ENCODE data around the gene EMC6. TPM values are rescaled to one million over a fixed set of nuclear protein-coding genes. Genes with fewer than 3 reads are reported as not detected.
"Not testable (repeated sequence)": the region's sequence is repeated elsewhere in the genome, so short reads cannot be mapped to it uniquely, and the experiment has no call there.

Gene EMC6
- total RNA-seq, 1 donor from 2014 or later = 54.0 TPM

DNA sequence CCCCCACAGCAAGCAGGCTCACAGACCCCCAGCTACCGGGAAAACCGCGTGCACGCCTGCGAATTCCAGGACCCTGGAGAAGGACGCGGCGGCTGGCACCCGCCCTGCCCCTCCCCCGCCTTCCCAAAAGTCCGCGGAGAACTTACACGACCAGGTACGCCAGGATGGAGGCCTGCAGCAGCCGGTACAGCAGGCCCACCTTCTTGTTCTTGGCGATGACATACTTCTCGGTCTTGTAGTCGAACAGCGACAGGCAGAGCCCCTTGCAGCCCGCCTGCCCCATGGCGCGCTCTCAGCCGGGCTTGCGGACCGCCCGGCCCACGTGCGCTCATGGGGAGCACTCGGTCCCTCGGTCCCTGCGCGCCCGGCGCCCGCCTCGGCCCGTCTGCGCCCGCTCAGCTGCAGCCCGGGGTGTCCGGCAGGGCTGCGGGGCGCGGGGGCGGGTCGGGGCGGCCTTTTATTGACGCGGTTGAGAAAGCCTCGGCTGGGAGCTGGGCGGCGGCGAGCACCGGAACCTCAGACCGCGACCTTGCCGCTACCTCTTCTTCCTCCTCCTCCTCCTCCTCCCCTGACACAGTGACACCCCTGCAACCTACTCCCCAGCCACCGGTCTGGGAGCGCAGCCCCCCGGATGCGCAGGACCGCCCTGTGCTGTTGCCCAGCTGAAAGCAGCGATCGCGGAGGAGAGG lies 27.3 kb downstream of the EMC6 start, which contains the start of gene P2RX5:
Gene P2RX5, minus strand, starts transcription at position 433 of the 689 bp plus-strand sequence. Its CDS starts 150 bp downstream, at position 283.
- intact Hi-C loops (cut with DNase I) = no loop called here
- DNase-seq (ENCODE audit: low spot score) = no peak

DNA sequence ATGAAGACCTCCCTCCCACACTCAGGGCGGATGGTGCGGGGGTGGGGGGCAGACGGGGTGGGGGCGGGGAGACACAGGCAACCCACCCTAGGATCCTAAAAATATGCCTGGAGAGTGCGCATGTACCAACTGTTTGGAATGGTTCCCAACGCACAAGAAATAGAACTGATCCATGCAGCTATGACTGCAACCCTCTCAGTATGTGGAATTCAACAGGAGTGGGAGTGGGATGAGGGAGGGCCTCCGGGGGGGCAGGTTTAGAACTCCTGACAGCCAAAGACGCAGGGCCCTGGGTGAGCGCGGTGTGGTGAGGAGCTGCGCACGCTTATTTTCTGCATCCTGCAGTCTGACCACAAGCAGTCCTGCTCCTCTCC lies 28.5 kb downstream of the EMC6 start:
- intact Hi-C loops (cut with DNase I) = no loop called here
- no peak for DNase-seq (ENCODE audit: low spot score)

DNA sequence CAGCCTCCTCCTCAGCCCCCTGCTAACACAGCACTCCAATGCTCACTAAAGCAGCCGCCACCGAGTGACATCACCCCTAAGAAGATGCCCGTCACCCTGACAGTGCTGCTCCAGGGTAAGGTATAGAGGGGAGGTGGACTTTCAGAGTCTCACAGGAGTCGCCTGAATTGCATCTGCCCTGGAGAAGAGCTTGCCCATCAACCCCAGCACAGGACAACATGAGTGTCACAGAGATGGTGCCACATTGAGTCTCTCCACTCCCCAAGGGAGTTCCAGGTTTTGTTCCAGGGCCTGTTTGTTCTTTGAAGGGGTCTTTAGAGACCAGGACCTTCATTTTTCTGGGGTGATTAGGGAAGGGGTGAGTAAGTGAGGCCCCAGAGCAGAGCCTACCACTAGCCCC lies 29.5 kb downstream of the EMC6 start:
- no peak for DNase-seq (ENCODE audit: low spot score)
- intact Hi-C loops (cut with DNase I) = no loop called here

DNA sequence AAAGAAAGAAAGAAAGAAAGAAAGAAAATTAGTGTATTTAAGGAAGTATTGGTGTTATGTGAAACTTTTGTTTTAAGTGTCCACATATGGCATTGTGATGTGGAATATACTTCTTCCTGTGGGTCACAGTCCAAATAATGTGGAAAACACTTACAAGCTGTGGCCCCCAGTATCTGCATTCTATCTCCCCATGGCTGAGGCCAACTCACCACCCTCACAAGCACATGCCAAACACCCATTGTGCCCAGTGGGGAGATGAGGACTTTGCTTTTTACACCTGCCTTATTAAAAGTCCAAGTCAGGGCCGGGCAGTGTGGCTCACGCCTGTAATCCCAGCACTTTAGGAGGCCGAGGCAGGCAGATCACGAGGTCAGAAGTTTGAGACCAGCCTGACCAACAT lies 31.3 kb downstream of the EMC6 start:
- intact Hi-C loops (cut with DNase I) = no loop called here
- no peak for DNase-seq (ENCODE audit: low spot score)

DNA sequence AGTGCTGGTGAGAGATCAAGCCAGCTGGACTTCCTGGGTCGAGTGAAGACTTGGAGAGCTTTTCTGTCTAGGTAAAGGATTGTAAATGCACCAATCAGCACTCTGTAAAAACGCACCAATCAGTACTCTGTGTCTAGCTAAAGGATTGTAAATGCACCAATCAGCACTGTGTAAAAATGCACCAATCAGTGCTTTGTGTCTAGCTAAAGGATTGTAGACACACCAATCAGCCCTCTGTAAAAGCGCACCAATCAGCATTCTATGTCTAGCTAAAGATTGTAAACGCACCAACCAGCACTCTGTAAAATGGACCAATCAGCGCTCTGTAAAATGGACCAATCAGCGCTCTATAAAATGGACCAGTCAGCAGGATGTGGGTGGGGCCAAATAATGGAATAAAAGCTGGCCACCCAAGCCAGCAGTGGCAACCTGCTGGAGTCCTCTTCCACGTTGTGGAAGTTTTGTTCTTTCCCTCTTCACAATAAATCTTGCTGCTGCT lies 33.5 kb downstream of the EMC6 start:
- intact Hi-C loops (cut with DNase I); DNase-seq (ENCODE audit: low spot score): not testable (repeated sequence)

DNA sequence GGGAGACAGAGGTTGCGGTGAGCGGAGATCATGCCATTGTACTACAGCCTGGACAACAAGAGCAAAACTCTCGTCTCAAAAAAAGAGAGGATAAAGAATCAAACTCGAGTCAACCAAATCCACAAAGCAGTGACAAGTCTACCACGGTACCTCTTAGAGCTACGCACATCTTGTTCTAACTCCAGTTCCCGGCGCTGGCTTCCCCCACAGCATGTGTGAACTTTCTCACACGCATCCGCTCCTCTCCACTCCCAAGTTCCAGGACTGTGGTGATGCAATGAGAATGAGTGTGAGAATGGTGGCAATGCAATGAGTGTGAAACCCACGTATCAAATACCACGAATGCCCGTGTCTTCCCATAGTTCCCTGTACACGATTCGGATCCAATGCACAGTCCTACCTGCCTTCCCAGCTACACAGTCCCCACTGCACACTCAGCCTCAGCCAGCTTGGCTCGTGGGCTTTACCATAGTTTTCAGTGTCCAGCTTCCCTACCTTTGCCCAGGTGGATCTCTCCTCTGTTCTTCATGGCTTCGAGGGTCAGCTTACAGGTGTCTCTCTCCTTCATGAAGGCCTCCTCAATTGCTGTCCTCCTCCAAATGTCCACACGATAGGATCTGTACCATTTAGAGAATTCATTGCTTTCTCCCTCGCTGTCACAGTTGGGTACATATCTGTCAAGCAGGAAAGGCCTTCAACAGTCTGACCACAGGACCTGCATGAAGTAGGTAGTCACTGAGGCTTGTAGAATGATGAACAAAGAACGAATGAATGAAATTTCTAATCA lies 36.5 kb downstream of the EMC6 start:
- no peak for DNase-seq (ENCODE audit: low spot score)
- intact Hi-C loops (cut with DNase I) = no loop called here

DNA sequence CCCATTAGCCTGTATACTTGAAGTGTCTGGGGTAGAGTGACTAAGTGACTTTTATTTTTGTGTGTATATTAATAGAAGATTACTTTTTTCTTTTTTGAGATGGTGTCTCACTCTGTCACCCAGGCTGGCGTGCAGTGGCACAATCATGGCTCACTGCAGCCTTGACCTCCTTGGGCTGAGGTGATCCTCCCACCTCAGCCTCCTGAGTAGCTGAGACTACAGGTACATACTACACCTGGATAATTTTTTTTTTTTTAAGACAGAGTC lies 37.0 kb downstream of the EMC6 start:
- DNase-seq (ENCODE audit: low spot score); intact Hi-C loops (cut with DNase I): not testable (repeated sequence)

DNA sequence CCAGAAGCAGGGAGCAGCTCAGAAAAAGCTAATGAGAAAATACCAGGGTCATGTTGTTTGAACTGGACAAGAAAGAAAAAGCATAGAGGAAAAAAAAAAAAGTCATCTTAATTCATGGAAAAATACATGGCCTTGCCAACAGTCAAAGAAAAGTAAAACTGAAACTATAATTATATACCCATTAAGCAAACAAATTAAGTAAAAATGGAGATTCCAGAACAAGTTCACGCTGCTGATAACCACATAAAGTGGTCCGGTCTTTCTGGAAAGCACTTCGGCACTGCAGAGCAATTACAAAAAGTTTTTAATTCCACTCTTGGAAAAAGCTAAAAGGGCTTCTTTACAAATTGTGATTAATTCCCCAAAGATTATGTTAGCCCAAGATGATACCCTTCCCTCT lies 39.8 kb downstream of the EMC6 start:
- intact Hi-C loops (cut with DNase I) = no loop called here
- DNase-seq (ENCODE audit: low spot score) = no peak

DNA sequence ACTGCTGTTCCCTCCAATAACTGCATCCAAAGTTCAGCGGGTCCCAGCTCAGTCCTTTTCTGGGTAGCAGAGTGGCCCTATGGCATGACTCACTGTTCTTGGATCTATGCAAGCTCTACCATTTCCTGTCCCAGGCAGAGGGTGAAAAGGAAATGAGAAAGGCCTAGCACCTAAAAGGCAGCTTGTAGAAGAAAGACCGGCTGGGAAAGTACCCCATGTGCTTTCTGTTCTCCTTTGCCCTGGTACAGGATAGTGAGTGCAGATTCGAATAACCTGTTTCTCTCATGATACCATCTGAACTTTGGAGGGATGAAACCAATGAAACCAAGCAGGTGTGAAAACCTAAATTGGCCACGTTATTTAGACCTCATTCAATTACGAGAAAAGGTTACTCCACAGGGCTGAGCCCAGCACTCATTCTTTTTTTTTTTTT lies 42.4 kb downstream of the EMC6 start:
- intact Hi-C loops (cut with DNase I) = no loop called here
- no peak for DNase-seq (ENCODE audit: low spot score)

DNA sequence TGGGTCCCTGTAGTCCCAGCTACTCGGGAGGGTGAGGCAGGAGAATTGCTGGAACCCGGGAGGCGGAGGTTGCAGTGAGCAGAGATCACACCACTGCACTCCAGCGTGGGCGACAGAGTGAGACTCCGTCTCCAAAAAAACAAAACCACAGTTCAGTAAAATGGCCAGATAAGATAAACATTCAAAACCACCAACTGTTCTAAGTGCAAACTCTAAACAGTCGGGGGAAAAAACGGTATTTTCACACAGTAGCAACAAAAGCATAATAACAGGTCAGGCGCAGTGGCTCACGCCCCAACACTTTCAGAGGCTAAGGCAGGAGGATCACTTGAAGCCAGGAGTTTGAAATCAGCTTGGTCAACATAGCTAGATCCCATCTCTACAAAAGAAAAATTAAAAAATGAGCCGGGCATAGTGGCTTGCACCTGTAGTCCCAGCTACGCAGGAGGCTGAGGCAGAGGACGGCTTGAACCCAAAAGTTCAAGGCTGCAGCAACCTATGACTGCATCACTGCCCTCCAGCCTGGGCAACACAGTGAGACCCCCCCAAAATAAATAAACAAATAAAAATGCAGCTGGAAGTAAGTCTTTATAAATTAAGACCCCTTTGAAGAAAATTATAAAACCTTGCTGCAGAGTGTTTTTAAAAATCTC lies 44.3 kb downstream of the EMC6 start:
- no peak for DNase-seq (ENCODE audit: low spot score)
- intact Hi-C loops (cut with DNase I) = no loop called here

DNA sequence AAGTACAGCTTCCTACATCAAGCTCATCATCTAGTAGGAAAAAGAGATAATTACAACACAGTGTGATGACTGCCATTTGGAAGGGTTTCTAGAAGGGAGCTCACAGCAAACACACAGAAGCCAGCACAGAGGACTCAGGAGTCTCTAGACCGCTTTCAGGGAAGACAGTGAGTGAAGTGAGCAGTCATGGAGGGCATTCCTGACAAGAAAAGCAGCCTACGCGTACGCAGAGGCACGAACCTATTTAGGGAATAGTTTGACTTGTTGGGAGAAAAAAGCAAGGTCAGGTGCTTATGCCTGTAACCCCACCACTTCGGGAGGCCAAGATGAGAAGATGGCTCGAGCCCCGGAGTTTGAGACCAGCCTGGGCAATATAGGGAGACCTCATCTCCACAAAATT lies 46.7 kb downstream of the EMC6 start:
- DNase-seq (ENCODE audit: low spot score) = no peak

DNA sequence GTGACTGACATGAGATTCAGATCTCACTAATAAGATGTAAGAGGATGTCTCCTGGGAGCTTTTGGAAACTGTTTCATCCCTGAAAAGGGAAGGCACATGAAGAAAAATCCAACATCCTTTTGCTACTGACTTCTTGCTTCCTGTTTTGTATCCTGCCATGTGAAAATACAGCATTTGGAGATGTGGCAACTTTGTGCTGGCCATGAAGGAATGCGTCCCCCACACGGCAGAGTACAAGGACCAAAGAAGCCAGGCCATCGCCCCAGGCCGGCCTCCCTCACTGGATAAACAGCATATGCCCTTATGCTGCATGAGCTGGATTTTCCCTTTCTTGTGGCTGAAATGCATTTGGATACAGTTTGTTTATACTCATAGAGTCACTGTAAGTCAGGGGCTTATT lies 49.6 kb downstream of the EMC6 start:
- DNase-seq (ENCODE audit: low spot score) = no peak
- intact Hi-C loops (cut with DNase I) = no loop called here

More for the DNA sequence above, 46.7 kb downstream of the EMC6 start:
- intact Hi-C loops (cut with DNase I) = no loop called here

DNA sequence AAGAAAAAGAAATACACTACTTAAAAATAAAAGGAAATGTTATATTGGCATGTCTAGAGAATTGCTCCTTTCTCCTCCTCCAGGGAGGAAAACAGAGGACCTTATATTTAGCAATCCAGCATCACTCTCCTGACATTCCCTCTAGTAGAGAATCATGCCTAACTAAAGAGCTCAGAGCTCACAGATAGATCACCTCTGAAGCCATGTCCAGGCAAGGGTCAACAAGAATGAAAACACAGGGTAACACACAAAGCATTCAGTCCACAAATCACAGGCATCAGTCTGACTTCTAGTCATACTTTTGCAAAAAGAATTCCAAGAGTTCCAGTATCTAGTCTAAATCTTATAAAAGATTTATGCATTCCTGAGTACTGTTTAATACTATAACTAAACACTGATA lies 50.7 kb downstream of the EMC6 start:
- DNase-seq (ENCODE audit: low spot score) = no peak
- intact Hi-C loops (cut with DNase I) = no loop called here

Other genes starting within 250 kb of the EMC6 start
- not detected for gene OR1E2, start 235.0 kb upstream of the EMC6 start, total RNA-seq
- gene SPATA22, start 197.0 kb upstream of the EMC6 start, total RNA-seq = not detected
- gene ASPA, start 192.8 kb upstream of the EMC6 start, total RNA-seq = 0.94 TPM
- 1.0 TPM for gene TRPV3, start 111.0 kb upstream of the EMC6 start, total RNA-seq
- 4.8 TPM for gene TRPV1, start 59.4 kb upstream of the EMC6 start, total RNA-seq
- gene SHPK, start 32.6 kb upstream of the EMC6 start, total RNA-seq = 4.8 TPM
- 6.4 TPM for gene CTNS, start 32.1 kb upstream of the EMC6 start, total RNA-seq
- 158 TPM for gene TAX1BP3, start 234 bp upstream of the EMC6 start, total RNA-seq
- gene P2RX5, start 27.3 kb downstream of the EMC6 start, total RNA-seq = 37.9 TPM
- gene HASPIN, start 55.1 kb downstream of the EMC6 start, total RNA-seq = 0.30 TPM
- gene ITGAE, start 132.4 kb downstream of the EMC6 start, total RNA-seq = 20.3 TPM
- 32.8 TPM for gene NCBP3, start 177.4 kb downstream of the EMC6 start, total RNA-seq
- gene CAMKK1, start 224.2 kb downstream of the EMC6 start, total RNA-seq = 5.2 TPM
- 5.1 TPM for gene P2RX1, start 247.7 kb downstream of the EMC6 start, total RNA-seq